DND-41 (cell line): ENCODE measurements around the gene PTPRK.

Experiments
- ATAC-seq: fragments of 200-7000 bp; cut with Tn5 transposase; 3 replicates; pipeline ENCODE4 v1.9.1; 2021; ENCODE audit warnings: low read depth; ENCODE audit not compliant: insufficient read depth
- DNase-seq: peaks from one replicate; pipeline ENCODE4 v3.0.0-alpha.2; 2020
- H2AFZ ChIP-seq: 2 replicates; pipeline ENCODE4 v1.6.0; 2012; ENCODE audit warnings: low read depth, low read length
- H3K27ac ChIP-seq: 2 replicates; pipeline ENCODE4 v1.5.1; 2012; ENCODE audit warnings: low read length, inconsistent platforms
- H3K27me3 ChIP-seq: fragments of 200-600 bp; sonication (generic); 2 replicates; pipeline ENCODE4 v1.6.0; 2012; ENCODE audit warnings: low read length, mild to moderate bottlenecking, inconsistent platforms; ENCODE audit not compliant: insufficient read depth, poor library complexity
- H3K36me3 ChIP-seq: 2 replicates; pipeline ENCODE4 v1.5.1; 2012; ENCODE audit warnings: low read length, inconsistent platforms; ENCODE audit not compliant: insufficient read depth
- H3K4me1 ChIP-seq: 2 replicates; pipeline ENCODE4 v1.5.1; 2012; ENCODE audit warnings: mild to moderate bottlenecking, low read length; ENCODE audit not compliant: insufficient read depth
- H3K4me2 ChIP-seq: 2 replicates; pipeline ENCODE4 v1.6.0; 2012; ENCODE audit warnings: mild to moderate bottlenecking, moderate library complexity, low read length, inconsistent platforms; ENCODE audit not compliant: insufficient read depth
- H3K4me3 ChIP-seq, 2 experiments: fragments of 200-600 bp in 1 of 2; shearing (Covaris generic) in 1 of 2; 2 replicates each; pipeline ENCODE4 v1.5.1; 2012 to 2016; ENCODE audit warnings: inconsistent platforms in 2 of 2, low read length in 2 of 2, mild to moderate bottlenecking in 2 of 2, low read depth in 1 of 2, moderate library complexity in 1 of 2
- H3K79me2 ChIP-seq: 2 replicates; pipeline ENCODE4 v1.6.0; 2012; ENCODE audit warnings: low read length, inconsistent platforms; ENCODE audit not compliant: insufficient read depth
- H3K9ac ChIP-seq: 2 replicates; pipeline ENCODE4 v1.6.0; 2012; ENCODE audit warnings: low read depth, mild to moderate bottlenecking, inconsistent platforms, low read length, moderate library complexity
- H3K9me3 ChIP-seq: 2 replicates; pipeline ENCODE4 v1.5.1; 2012; ENCODE audit warnings: low read length, moderate library complexity, mild to moderate bottlenecking, inconsistent platforms; ENCODE audit not compliant: insufficient read depth, severe bottlenecking
- H4K20me1 ChIP-seq: 2 replicates; pipeline ENCODE4 v1.6.0; 2012; ENCODE audit warnings: low read length; ENCODE audit not compliant: insufficient read depth
- CTCF ChIP-seq: IDR thresholded peaks from 2 replicates; pipeline ENCODE4 v1.5.1; 2012; ENCODE audit warnings: borderline replicate concordance, low read length, moderate library complexity, mild to moderate bottlenecking; ENCODE audit not compliant: poor library complexity, severe bottlenecking; ENCODE audit errors: extremely low read depth
- EZH2 ChIP-seq: IDR thresholded peaks from 3 replicates; pipeline ENCODE4 v1.6.1; 2012; ENCODE audit warnings: borderline replicate concordance, low read depth, mild to moderate bottlenecking, moderate library complexity, low read length, inconsistent platforms; ENCODE audit not compliant: severe bottlenecking

The PTPRK gene

GRCh38 chr6:128379577-128379976 lies 140.8 kb downstream of the PTPRK start:
- Histone ChIP-seq H3K36me3 (no peaks in the 10 kb centered on the region), H3K4me2 (no peak overlapping the region), H3K79me2 (no peaks in the 10 kb centered on the region), H3K4me3 (no peak overlapping the region), H3K27ac (no peak overlapping the region), H4K20me1 (no peaks in the 10 kb centered on the region), H3K27me3 (no peaks in the 10 kb centered on the region), H3K4me1 (no peaks in the 10 kb centered on the region), H3K9ac (no peak overlapping the region), H2AFZ (no peak overlapping the region), H3K9me3 (peaks cover 10% of the 10 kb centered on the region)
- no peak for DNase-seq
- TF ChIP-seq CTCF: no peak
- TF ChIP-seq EZH2: no peak
- ATAC-seq: no peak

- ATAC-seq: no peak
- Histone ChIP-seq H3K4me1 (no peaks in the 10 kb centered on the region), H3K27me3 (no peaks in the 10 kb centered on the region), H3K9me3 (peaks cover 10% of the 10 kb centered on the region), H3K4me2 (no peak overlapping the region), H3K9ac (no peak overlapping the region), H3K36me3 (no peaks in the 10 kb centered on the region), H2AFZ (no peak overlapping the region), H3K4me3 (no peak overlapping the region), H3K27ac (no peak overlapping the region), H3K79me2 (no peaks in the 10 kb centered on the region), H4K20me1 (no peaks in the 10 kb centered on the region)
- DNase-seq: no peak
- no peak for TF ChIP-seq CTCF
- TF ChIP-seq EZH2: no peak
These were observed 143.4 kb downstream of the PTPRK start for GRCh38 chr6:128376952-128377503.

- H3K9ac ChIP-seq: no peak overlapping the region
- H4K20me1 ChIP-seq: no peaks in the 10 kb centered on the region
- no peak for TF ChIP-seq CTCF
- TF ChIP-seq EZH2: no peak
- H2AFZ ChIP-seq: no peak overlapping the region
- no peak overlapping the region for H3K4me3 ChIP-seq
- no peaks in the 10 kb centered on the region for H3K27me3 ChIP-seq
- H3K36me3 ChIP-seq: no peaks in the 10 kb centered on the region
- H3K79me2 ChIP-seq: no peaks in the 10 kb centered on the region
- DNase-seq: no peak
- H3K27ac ChIP-seq: no peak overlapping the region
- H3K4me2 ChIP-seq: no peak overlapping the region
- peaks cover 4% of the 10 kb centered on the region for H3K9me3 ChIP-seq
- no peaks in the 10 kb centered on the region for H3K4me1 ChIP-seq
- no peak for ATAC-seq
These were observed 149.3 kb downstream of the PTPRK start for GRCh38 chr6:128371136-128371535.

- no peak overlapping the region for H3K4me3 ChIP-seq
- no peak overlapping the region for H3K4me2 ChIP-seq
- no peaks in the 10 kb centered on the region for H3K4me1 ChIP-seq
- TF ChIP-seq EZH2 (no peak), CTCF (no peak)
- no peaks in the 10 kb centered on the region for H3K36me3 ChIP-seq
- no peaks in the 10 kb centered on the region for H4K20me1 ChIP-seq
- DNase-seq (no peak), ATAC-seq (no peak)
- H3K27me3 ChIP-seq: no peaks in the 10 kb centered on the region
- H3K9ac ChIP-seq: no peak overlapping the region
- H3K27ac ChIP-seq: no peak overlapping the region
- no peaks in the 10 kb centered on the region for H3K79me2 ChIP-seq
- H3K9me3 ChIP-seq: no peaks in the 10 kb centered on the region
- no peak overlapping the region for H2AFZ ChIP-seq
These were observed 150.3 kb downstream of the PTPRK start for GRCh38 chr6:128370072-128370471.
